Left forelimb (tissue), 1 donor: Measurements from ENCODE around the gene PLK4.
"Not testable (repeated sequence)": the region's sequence is repeated elsewhere in the genome, so short reads cannot be mapped to it uniquely, and the experiment has no call there.

Experiments
- DNase-seq: peaks from one replicate; pipeline ENCODE4 v3.0.0-alpha.2; 2018; ENCODE audit warnings: low spot score

The PLK4 gene

GRCh38 chr4:127916512-127916911, 35.8 kb downstream of the PLK4 start:
- DNase-seq = no peak

- no peak for DNase-seq
Measured at GRCh38 chr4:127917151-127917550, 36.5 kb downstream of the PLK4 start.

- DNase-seq = no peak
Measured at GRCh38 chr4:127920521-127920920, 39.8 kb downstream of the PLK4 start.

- DNase-seq = no peak
Measured at GRCh38 chr4:127922226-127922625, 41.5 kb downstream of the PLK4 start.

- DNase-seq = not testable (repeated sequence)
Measured at GRCh38 chr4:127925720-127926119, 45.0 kb downstream of the PLK4 start.

GRCh38 chr4:127930175-127930574, 49.5 kb downstream of the PLK4 start:
- no peak for DNase-seq

GRCh38 chr4:127931836-127932235, 51.1 kb downstream of the PLK4 start:
- not testable (repeated sequence) for DNase-seq

GRCh38 chr4:127936974-127937373, 56.3 kb downstream of the PLK4 start:
- DNase-seq = no peak
